T-helper 1 cell treated with Interleukin-12 subunit alpha and Interleukin-12 subunit beta and Interleukin-4 antibody, amounts not matched to agents 30 μg/mL and 1 μg/mL, for 36 hours (primary cell): ENCODE results near the gene COL16A1.

Source experiments
- H3K27ac Mint-ChIP-seq: one replicate; pipeline ENCODE4 v1.8.0; 2021; ENCODE audit warnings: mild to moderate bottlenecking, mixed read lengths
- H3K27me3 Mint-ChIP-seq: one replicate; pipeline ENCODE4 v1.8.0; 2021; ENCODE audit warnings: low read depth, mixed read lengths
- H3K36me3 Mint-ChIP-seq: one replicate; pipeline ENCODE4 v1.8.0; 2021; ENCODE audit warnings: low read depth, mixed read lengths
- H3K4me1 Mint-ChIP-seq: one replicate; pipeline ENCODE4 v1.8.0; 2021; ENCODE audit warnings: low read depth, mixed read lengths
- H3K4me3 Mint-ChIP-seq: one replicate; pipeline ENCODE4 v1.8.0; 2021; ENCODE audit warnings: mild to moderate bottlenecking, moderate library complexity, mixed read lengths
- H3K9me3 Mint-ChIP-seq: one replicate; pipeline ENCODE4 v1.8.0; 2021; ENCODE audit warnings: mixed read lengths

Gene COL16A1

GRCh38 chr1:31637915-31638673, 65.7 kb downstream of the COL16A1 start:
- Mint-ChIP-seq H3K4me1 (peaks cover 15% of the 10 kb centered on the region), H3K27ac (no peak overlapping the region), H3K36me3 (peaks cover 3% of the 10 kb centered on the region), H3K4me3 (no peak overlapping the region), H3K27me3 (no peaks in the 10 kb centered on the region), H3K9me3 (no peaks in the 10 kb centered on the region)

- Mint-ChIP-seq H3K4me1 (peaks cover 7% of the 10 kb centered on the region), H3K36me3 (peaks cover 21% of the 10 kb centered on the region), H3K4me3 (no peak overlapping the region), H3K27me3 (no peaks in the 10 kb centered on the region), H3K27ac (no peak overlapping the region), H3K9me3 (no peaks in the 10 kb centered on the region)
These were observed 70.7 kb downstream of the COL16A1 start for GRCh38 chr1:31633117-31633516.

GRCh38 chr1:31632649-31633048, 71.2 kb downstream of the COL16A1 start:
- Mint-ChIP-seq H3K4me3 (no peak overlapping the region), H3K4me1 (peaks cover 4% of the 10 kb centered on the region), H3K27ac (no peak overlapping the region), H3K36me3 (peaks cover 22% of the 10 kb centered on the region), H3K27me3 (no peaks in the 10 kb centered on the region), H3K9me3 (no peaks in the 10 kb centered on the region)

GRCh38 chr1:31628931-31629556, 74.8 kb downstream of the COL16A1 start:
- Mint-ChIP-seq H3K4me3 (no peak overlapping the region), H3K27ac (no peak overlapping the region), H3K9me3 (no peaks in the 10 kb centered on the region), H3K27me3 (no peaks in the 10 kb centered on the region), H3K4me1 (peaks cover 4% of the 10 kb centered on the region), H3K36me3 (peaks cover 24% of the 10 kb centered on the region)

GRCh38 chr1:31627930-31628559, 75.8 kb downstream of the COL16A1 start:
- Mint-ChIP-seq H3K4me1 (peaks cover 7% of the 10 kb centered on the region), H3K36me3 (peaks cover 23% of the 10 kb centered on the region), H3K27ac (no peak overlapping the region), H3K9me3 (no peaks in the 10 kb centered on the region), H3K27me3 (no peaks in the 10 kb centered on the region), H3K4me3 (no peak overlapping the region)

- H3K27me3 Mint-ChIP-seq: no peaks in the 10 kb centered on the region
- no peaks in the 10 kb centered on the region for H3K9me3 Mint-ChIP-seq
- no peak overlapping the region for H3K4me3 Mint-ChIP-seq
- H3K36me3 Mint-ChIP-seq: peaks cover 23% of the 10 kb centered on the region
- peaks cover 7% of the 10 kb centered on the region for H3K4me1 Mint-ChIP-seq
- H3K27ac Mint-ChIP-seq: no peak overlapping the region
These were observed 76.4 kb downstream of the COL16A1 start for GRCh38 chr1:31627301-31627929.

GRCh38 chr1:31626223-31627207, 77.3 kb downstream of the COL16A1 start:
- Mint-ChIP-seq H3K27ac (no peak overlapping the region), H3K9me3 (no peaks in the 10 kb centered on the region), H3K4me1 (peaks cover 8% of the 10 kb centered on the region), H3K27me3 (no peaks in the 10 kb centered on the region), H3K4me3 (no peak overlapping the region), H3K36me3 (peaks cover 23% of the 10 kb centered on the region)

GRCh38 chr1:31625561-31626222, 78.1 kb downstream of the COL16A1 start:
- Mint-ChIP-seq H3K9me3 (no peaks in the 10 kb centered on the region), H3K4me3 (no peak overlapping the region)

GRCh38 chr1:31624731-31625514, 78.9 kb downstream of the COL16A1 start:
- Mint-ChIP-seq H3K4me3 (no peak overlapping the region), H3K9me3 (no peaks in the 10 kb centered on the region), H3K27me3 (no peaks in the 10 kb centered on the region), H3K4me1 (peaks cover 8% of the 10 kb centered on the region), H3K27ac (no peak overlapping the region), H3K36me3 (peaks cover 15% of the 10 kb centered on the region)

More at GRCh38 chr1:31625561-31626222, 78.1 kb downstream of the COL16A1 start:
- peaks cover 22% of the 10 kb centered on the region for H3K36me3 Mint-ChIP-seq
- H3K27ac Mint-ChIP-seq: no peak overlapping the region
- peaks cover 8% of the 10 kb centered on the region for H3K4me1 Mint-ChIP-seq
- H3K27me3 Mint-ChIP-seq: no peaks in the 10 kb centered on the region

- H3K27me3 Mint-ChIP-seq: peaks cover 4% of the 10 kb centered on the region
- no peak overlapping the region for H3K4me3 Mint-ChIP-seq
- peaks cover 8% of the 10 kb centered on the region for H3K4me1 Mint-ChIP-seq
- H3K9me3 Mint-ChIP-seq: no peaks in the 10 kb centered on the region
- H3K36me3 Mint-ChIP-seq: peaks cover 11% of the 10 kb centered on the region
- no peak overlapping the region for H3K27ac Mint-ChIP-seq
These were observed 79.5 kb downstream of the COL16A1 start for GRCh38 chr1:31624309-31624708.

GRCh38 chr1:31623365-31623764, 80.5 kb downstream of the COL16A1 start:
- Mint-ChIP-seq H3K9me3 (no peaks in the 10 kb centered on the region), H3K36me3 (peaks cover 5% of the 10 kb centered on the region), H3K4me3 (no peak overlapping the region), H3K4me1 (peaks cover 8% of the 10 kb centered on the region), H3K27me3 (peaks cover 14% of the 10 kb centered on the region), H3K27ac (no peak overlapping the region)

GRCh38 chr1:31621847-31622730, 81.7 kb downstream of the COL16A1 start:
- H3K4me1 Mint-ChIP-seq: peaks cover 8% of the 10 kb centered on the region
- no peak overlapping the region for H3K27ac Mint-ChIP-seq
- peaks cover 20% of the 10 kb centered on the region for H3K27me3 Mint-ChIP-seq
- peaks cover 4% of the 10 kb centered on the region for H3K36me3 Mint-ChIP-seq
- H3K9me3 Mint-ChIP-seq: no peaks in the 10 kb centered on the region
- H3K4me3 Mint-ChIP-seq: no peak overlapping the region
